H1 (cell line): ENCODE data around the gene TMEM72. TPM values are rescaled to one million over a fixed set of nuclear protein-coding genes. Genes with fewer than 3 reads are reported as not detected.

Experiments
- CTCF ChIA-PET: fragments of 300-600 bp; sonication (Branson Sonifier 250); formaldehyde crosslinking; loops from one replicate; lab custom pipeline; 2021; ENCODE audit not compliant: partially characterized antibody; lab: Charles Lee
- POLR2A ChIA-PET: fragments of 300-600 bp; sonication (Branson Sonifier 250); formaldehyde crosslinking; loops from one replicate; lab custom pipeline; 2021; ENCODE audit warnings: inconsistent platforms; ENCODE audit not compliant: partially characterized antibody; lab: Charles Lee
- DNase-seq, 2 experiments: peaks; one replicate each; pipeline versions ENCODE4 v3.0.0 to v3.0.0-alpha.2; 2010 to 2022; ENCODE audit warnings: low spot score in 2 of 2, low read depth in 1 of 2, mixed read lengths in 1 of 2
- FAIRE-seq: peaks from 2 replicates; lab custom pipeline; 2011; peaks lifted over from hg19 to GRCh38; lab: Jason Lieb, UNC
- H2AFZ ChIP-seq: 2 replicates; pipeline ENCODE4 v1.8.1; 2012; ENCODE audit warnings: low read length, inconsistent platforms
- H2AK5ac ChIP-seq: 2 replicates; pipeline ENCODE4 v1.6.1; 2013; ENCODE audit warnings: low read depth, low read length
- H2BK120ac ChIP-seq: replicated peaks from 2 replicates; pipeline ENCODE3; 2013; ENCODE audit warnings: low read depth, low read length, inconsistent platforms
- H2BK12ac ChIP-seq: 2 replicates; pipeline ENCODE4 v1.6.1; 2013; ENCODE audit warnings: low read depth, low read length
- H2BK15ac ChIP-seq: 2 replicates; pipeline ENCODE4 v1.6.1; 2013; ENCODE audit warnings: low read length
- H2BK20ac ChIP-seq: 2 replicates; pipeline ENCODE4 v1.6.1; 2013; ENCODE audit warnings: low read length
- H2BK5ac ChIP-seq: 2 replicates; pipeline ENCODE4 v1.6.1; 2013; ENCODE audit warnings: low read depth, low read length
- H3K14ac ChIP-seq: 2 replicates; pipeline ENCODE4 v1.6.1; 2013; ENCODE audit warnings: inconsistent platforms; ENCODE audit not compliant: insufficient read length
- H3K18ac ChIP-seq: 2 replicates; pipeline ENCODE4 v1.6.1; 2013; ENCODE audit warnings: low read length; ENCODE audit errors: extremely low read depth
- H3K23ac ChIP-seq: 2 replicates; pipeline ENCODE4 v1.6.1; 2013; ENCODE audit warnings: inconsistent platforms; ENCODE audit not compliant: insufficient read length
- H3K23me2 ChIP-seq: 2 replicates; pipeline ENCODE4 v1.6.1; 2013; ENCODE audit warnings: low read depth, low read length
- H3K27ac ChIP-seq: 2 replicates; pipeline ENCODE4 v1.6.1; 2011; ENCODE audit warnings: low read depth, low read length, inconsistent platforms
- H3K27me3 ChIP-seq, 4 experiments: replicated peaks in 1 of 4; 1 replicate in 1 of 4; 2 replicates in 3 of 4; pipeline versions ENCODE4 v1.6.1 to v1.8.1; 2011 to 2013; ENCODE audit warnings: low read length in 3 of 4, mild to moderate bottlenecking in 3 of 4, inconsistent platforms in 2 of 4, mixed read lengths in 2 of 4, moderate library complexity in 1 of 4; ENCODE audit not compliant: control insufficient read depth in 3 of 4, insufficient read depth in 3 of 4; ENCODE audit errors: extremely low read depth in 1 of 4
- H3K36me3 ChIP-seq, 4 experiments: 2 replicates each; pipeline versions ENCODE4 v1.6.1 to v1.8.1; 2011 to 2013; ENCODE audit warnings: mild to moderate bottlenecking in 4 of 4, low read length in 3 of 4, moderate library complexity in 2 of 4, control low read depth in 1 of 4, inconsistent platforms in 1 of 4; ENCODE audit not compliant: insufficient read depth in 4 of 4, control insufficient read depth in 2 of 4
- H3K4ac ChIP-seq: replicated peaks from 2 replicates; pipeline ENCODE3; 2013; ENCODE audit warnings: low read length, low read depth, mixed read lengths, inconsistent platforms; ENCODE audit not compliant: insufficient read length
- H3K4me1 ChIP-seq, 4 experiments: replicated peaks in 1 of 4; 1 replicate in 1 of 4; 2 replicates in 3 of 4; pipeline versions ENCODE4 v1.6.1 to v1.8.1; 2011 to 2013; ENCODE audit warnings: low read length in 3 of 4, inconsistent platforms in 2 of 4, mixed read lengths in 1 of 4; ENCODE audit not compliant: insufficient read depth in 4 of 4, control insufficient read depth in 3 of 4
- H3K4me2 ChIP-seq, 2 experiments: 2 replicates each; pipeline versions ENCODE4 v1.6.1 to v1.8.1; 2011 to 2013; ENCODE audit warnings: low read depth in 2 of 2, low read length in 2 of 2, control low read depth in 1 of 2, inconsistent platforms in 1 of 2, mild to moderate bottlenecking in 1 of 2; ENCODE audit not compliant: insufficient read depth in 1 of 2
- H3K4me3 ChIP-seq, 4 experiments: fragments of 200-600, 300-600 bp in 1 of 4; sonication (generic), shearing (Covaris generic), sonication (Bioruptor Twin) in 1 of 4; 2 replicates each; pipeline versions ENCODE4 v1.5.1 to v1.8.1; 2011 to 2016; ENCODE audit warnings: low read length in 4 of 4, low read depth in 3 of 4, control low read depth in 2 of 4, inconsistent platforms in 2 of 4, mild to moderate bottlenecking in 2 of 4, mixed read lengths in 1 of 4, moderate library complexity in 1 of 4; ENCODE audit not compliant: insufficient read depth in 2 of 4; ENCODE audit errors: extremely low read depth in 1 of 4
- H3K56ac ChIP-seq: replicated peaks from 2 replicates; pipeline ENCODE3; 2013; ENCODE audit warnings: low read depth, mild to moderate bottlenecking, mixed read lengths, low read length, inconsistent platforms; ENCODE audit not compliant: insufficient read length
- H3K79me1 ChIP-seq: 2 replicates; pipeline ENCODE4 v1.6.1; 2013; ENCODE audit warnings: low read depth, low read length, control low read depth
- H3K79me2 ChIP-seq, 2 experiments: 2 replicates each; pipeline versions ENCODE4 v1.6.1 to v1.8.1; 2012 to 2013; ENCODE audit warnings: low read length in 2 of 2, mild to moderate bottlenecking in 2 of 2, inconsistent platforms in 1 of 2; ENCODE audit not compliant: insufficient read depth in 2 of 2, control insufficient read depth in 1 of 2
- H3K9ac ChIP-seq, 4 experiments: replicated peaks in 1 of 4; 1 replicate in 1 of 4; 2 replicates in 3 of 4; pipeline versions ENCODE4 v1.6.1 to v1.8.1; 2011 to 2013; ENCODE audit warnings: low read depth in 3 of 4, low read length in 3 of 4, control low read depth in 2 of 4, mild to moderate bottlenecking in 2 of 4, moderate library complexity in 2 of 4, inconsistent platforms in 1 of 4; ENCODE audit errors: extremely low read depth in 1 of 4
- H3K9me3 ChIP-seq, 2 experiments: 2 replicates each; pipeline versions ENCODE4 v1.6.1 to v1.8.1; 2012 to 2013; ENCODE audit warnings: mild to moderate bottlenecking in 2 of 2, moderate library complexity in 2 of 2, control low read depth in 1 of 2, inconsistent platforms in 1 of 2, low read depth in 1 of 2, low read length in 1 of 2, mixed read lengths in 1 of 2; ENCODE audit not compliant: insufficient read depth in 2 of 2
- H4K20me1 ChIP-seq, 2 experiments: replicated peaks in 1 of 2; 2 replicates each; pipeline versions ENCODE3 to v1.8.1; 2011 to 2013; ENCODE audit warnings: inconsistent platforms in 2 of 2, low read length in 2 of 2, mild to moderate bottlenecking in 1 of 2; ENCODE audit not compliant: insufficient read depth in 2 of 2, control insufficient read depth in 1 of 2
- H4K5ac ChIP-seq: 2 replicates; pipeline ENCODE4 v1.6.1; 2013; ENCODE audit warnings: low read length, low read depth, mixed read lengths, inconsistent platforms; ENCODE audit not compliant: insufficient read length
- H4K8ac ChIP-seq: 2 replicates; pipeline ENCODE4 v1.8.0; 2013; ENCODE audit warnings: mild to moderate bottlenecking, moderate library complexity, low read length, inconsistent platforms; ENCODE audit not compliant: insufficient read depth; ENCODE audit errors: extremely low read depth
- H4K91ac ChIP-seq: replicated peaks from 2 replicates; pipeline ENCODE3; 2013; ENCODE audit warnings: low read length, mixed read lengths, inconsistent platforms; ENCODE audit not compliant: insufficient read length
- CHD2 ChIP-seq: IDR thresholded peaks from 2 replicates; pipeline ENCODE4 v1.6.1; 2012; ENCODE audit warnings: low read length, improper control_type of control experiment
- EGR1 ChIP-seq: IDR thresholded peaks from 2 replicates; pipeline ENCODE4 v1.6.1; 2011; ENCODE audit warnings: low read depth, low read length, borderline replicate concordance
- SIRT6 ChIP-seq: IDR thresholded peaks from one replicate; pipeline ENCODE4 v1.7.1; 2012; ENCODE audit warnings: low read length, inconsistent platforms
- WGBS, 2 experiments: shearing (Covaris generic) in 1 of 2; methylation state at CpG; one replicate each; pipeline versions ENCODE4 v1.1.6 to v1.1.7; 2013 to 2015; ENCODE audit warnings: low lambda C conversion rate in 2 of 2, mixed read lengths in 2 of 2, inconsistent platforms in 1 of 2, low coverage in 1 of 2, missing lambda C conversion rate in 1 of 2; ENCODE audit not compliant: insufficient replicate concordance in 2 of 2, insufficient coverage in 1 of 2, insufficient read length in 1 of 2; ENCODE audit errors: extremely low coverage in 1 of 2, missing lambda C conversion rate in 1 of 2; 5-methylcytosine and 5-hydroxymethylcytosine counted together
- polyA plus RNA-seq, 7 experiments: library from polyadenylated mRNA; depleted of rRNA in 3 of 7; stranded (reverse) in 5 of 7; unstranded in 2 of 7; fragments of >200 nt in 5 of 7; fragments of 200-250 nt in 2 of 7; gene quantifications; 1 replicate in 5 of 7; 2 replicates in 1 of 7; 4 replicates in 1 of 7; pipeline versions ENCODE4 v1.2.1 to v1.2.3, GENCODE V29; 2011 to 2013; ENCODE audit warnings: missing spikeins in 2 of 7, mixed read lengths in 2 of 7
- total RNA-seq: library from RNA; stranded (reverse); fragmentation: NEBNext Ultra II Directional; extraction: Animal tissue kit (Norgen Biotek cat#: 25700); gene quantifications from 2 replicates; pipeline ENCODE4 v1.2.1, GENCODE V29; 2021
- TF ChIP-seq, protein P1 (sequence below): IDR thresholded peaks from 2 replicates; pipeline ENCODE4 v1.6.1; 2011; ENCODE audit warnings: low read length, improper control_type of control experiment
- TF ChIP-seq, protein P2 (sequence below): IDR thresholded peaks from 2 replicates; pipeline ENCODE4 v1.6.1; 2012; ENCODE audit warnings: inconsistent platforms

TMEM72 gene
- total and polyA plus RNA-seq, 2 of the 8 experiments (the other 6 are each of a cell fraction or from before 2014, with no cell fraction given) = not detected

- Histone ChIP-seq H2AK5ac (no peak overlapping the region), H2BK20ac (no peak overlapping the region), H2BK12ac (no peak overlapping the region), H2BK5ac (no peak overlapping the region), H4K5ac (no peak overlapping the region), H3K27me3 (peaks cover 0 to 11% (median 5%) of the 10 kb centered on the region in 4 experiments; a peak in 6 of 7 replicates), H2BK15ac (no peak overlapping the region), H4K8ac (no peak overlapping the region), H2BK120ac (no peak overlapping the region), H3K23me2 (peaks cover 6% of the 10 kb centered on the region), H4K91ac (no peak overlapping the region), H3K9ac (no peak overlapping the region), H3K4me1 (peaks cover 0 to 7% (median 6%) of the 10 kb centered on the region in 4 experiments; a peak in 6 of 7 replicates), H3K4me3 (no peak overlapping the region), H3K18ac (no peak overlapping the region), H3K79me2 (no peaks in the 10 kb centered on the region), H3K4me2 (no peak overlapping the region), H3K79me1 (no peaks in the 10 kb centered on the region), H3K23ac (no peak overlapping the region), H3K56ac (no peak overlapping the region), H2AFZ (no peak overlapping the region), H3K27ac (no peak overlapping the region), H3K14ac (no peak overlapping the region), H3K36me3 (no peaks in the 10 kb centered on the region), H4K20me1 (peaks cover 0 to 2% of the 10 kb centered on the region in 2 experiments), H3K9me3 (no peaks in the 10 kb centered on the region), H3K4ac (no peak overlapping the region)
- FAIRE-seq (no peak), DNase-seq (no peak)
- POLR2A ChIA-PET = interaction anchor here (0.6 kb wide), 3 partner anchors 25 to 1502 kb away, joined by 3 read pairs; no protein-coding TSS in a partner anchor
- TF ChIP-seq, protein P1, sequence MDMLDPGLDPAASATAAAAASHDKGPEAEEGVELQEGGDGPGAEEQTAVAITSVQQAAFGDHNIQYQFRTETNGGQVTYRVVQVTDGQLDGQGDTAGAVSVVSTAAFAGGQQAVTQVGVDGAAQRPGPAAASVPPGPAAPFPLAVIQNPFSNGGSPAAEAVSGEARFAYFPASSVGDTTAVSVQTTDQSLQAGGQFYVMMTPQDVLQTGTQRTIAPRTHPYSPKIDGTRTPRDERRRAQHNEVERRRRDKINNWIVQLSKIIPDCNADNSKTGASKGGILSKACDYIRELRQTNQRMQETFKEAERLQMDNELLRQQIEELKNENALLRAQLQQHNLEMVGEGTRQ = no peak
- no peak for TF ChIP-seq EGR1
- TF ChIP-seq CHD2 = no peak
- TF ChIP-seq, protein P2, sequence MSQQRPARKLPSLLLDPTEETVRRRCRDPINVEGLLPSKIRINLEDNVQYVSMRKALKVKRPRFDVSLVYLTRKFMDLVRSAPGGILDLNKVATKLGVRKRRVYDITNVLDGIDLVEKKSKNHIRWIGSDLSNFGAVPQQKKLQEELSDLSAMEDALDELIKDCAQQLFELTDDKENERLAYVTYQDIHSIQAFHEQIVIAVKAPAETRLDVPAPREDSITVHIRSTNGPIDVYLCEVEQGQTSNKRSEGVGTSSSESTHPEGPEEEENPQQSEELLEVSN = no peak
- no peak for TF ChIP-seq SIRT6
- CTCF ChIA-PET = interaction anchor here (0.6 to 13.1 kb wide), 9 partner anchors 10 to 1656 kb away, joined by 3 to 90 read pairs (median 4); no protein-coding TSS in a partner anchor
- WGBS, 2 experiments = 91% methylated on average over 8 of the region's 8 CpGs; no CpG with 5 or more reads in 1 of the 2 experiments
Observed at GRCh38 chr10:44883593-44884331, 27.4 kb upstream of the TMEM72 start.
